ENCODE results near the gene SH3RF3.

DNA sequence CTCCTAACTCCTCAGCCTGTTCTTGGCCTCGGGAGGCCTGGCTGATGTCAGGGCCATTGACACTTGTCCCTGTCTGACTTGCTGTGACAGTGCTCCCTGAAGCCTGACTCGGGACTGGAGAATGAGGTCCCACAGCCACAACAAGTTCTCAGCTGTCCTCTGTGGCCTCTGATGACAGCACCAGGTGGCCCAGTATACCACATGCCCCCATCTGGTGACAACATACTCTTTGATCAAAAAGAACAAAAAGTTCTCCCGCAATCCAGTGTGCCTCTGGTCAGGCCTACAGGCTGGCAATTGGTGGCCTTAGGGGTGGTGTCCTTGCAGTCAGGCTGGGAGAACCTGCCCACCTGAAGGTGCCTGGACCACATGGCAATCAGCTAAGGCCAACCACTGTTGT lies 382.2 kb downstream of the SH3RF3 start:
- TF ChIP-seq GATA3 (IDR thresholded peaks at IDR 0.05; ENCODE audit: low read depth, low read length) (no peak), GATA2 (IDR thresholded peaks at IDR 0.05; ENCODE audit: low read depth, low read length) (no peak)
